H9 (cell line): ENCODE measurements around the gene IL1RAPL1. TPM values are rescaled to one million over a fixed set of nuclear protein-coding genes. Genes with fewer than 3 reads are reported as not detected.

Experiments
- DNase-seq: peaks from one replicate; pipeline ENCODE4 v3.0.0-alpha.2; 2017
- H2AFZ ChIP-seq: one replicate; pipeline ENCODE4 v1.6.1; 2013; ENCODE audit warnings: mild to moderate bottlenecking, low read length, control low read depth, moderate library complexity
- H2AK5ac ChIP-seq: 2 replicates; pipeline ENCODE4 v1.6.1; 2013; ENCODE audit warnings: low read length, control low read depth, mixed read lengths; ENCODE audit not compliant: insufficient read length
- H2BK120ac ChIP-seq: one replicate; pipeline ENCODE4 v1.6.1; 2013; ENCODE audit warnings: low read depth, mild to moderate bottlenecking, low read length, control low read depth, inconsistent platforms; ENCODE audit not compliant: poor library complexity, severe bottlenecking
- H2BK12ac ChIP-seq: 2 replicates; pipeline ENCODE4 v1.6.1; 2013; ENCODE audit warnings: low read length, control low read depth, mixed read lengths, low read depth; ENCODE audit not compliant: insufficient read length
- H2BK15ac ChIP-seq: 2 replicates; pipeline ENCODE4 v1.6.1; 2013; ENCODE audit warnings: low read depth, low read length, control low read depth
- H2BK20ac ChIP-seq: one replicate; pipeline ENCODE4 v1.6.1; 2013; ENCODE audit warnings: low read depth, mild to moderate bottlenecking, low read length, control low read depth, inconsistent platforms; ENCODE audit not compliant: poor library complexity, severe bottlenecking
- H2BK5ac ChIP-seq: 2 replicates; pipeline ENCODE4 v1.6.1; 2013; ENCODE audit warnings: low read length, control low read depth, mixed read lengths; ENCODE audit not compliant: insufficient read length
- H3K14ac ChIP-seq: 2 replicates; pipeline ENCODE4 v1.6.1; 2013; ENCODE audit warnings: low read length, control low read depth; ENCODE audit not compliant: insufficient read depth
- H3K18ac ChIP-seq: 2 replicates; pipeline ENCODE4 v1.6.1; 2013; ENCODE audit warnings: low read depth, mild to moderate bottlenecking, mixed read lengths, low read length, control low read depth; ENCODE audit not compliant: insufficient read length
- H3K23ac ChIP-seq: 2 replicates; pipeline ENCODE4 v1.6.1; 2013; ENCODE audit warnings: low read length, control low read depth, mixed read lengths, low read depth; ENCODE audit not compliant: insufficient read length
- H3K23me2 ChIP-seq: 2 replicates; pipeline ENCODE4 v1.6.1; 2013; ENCODE audit warnings: low read depth, mild to moderate bottlenecking, mixed read lengths, low read length, control low read depth; ENCODE audit not compliant: insufficient read length, poor library complexity, severe bottlenecking
- H3K27ac ChIP-seq: 2 replicates; pipeline ENCODE4 v1.5.1; 2013; ENCODE audit warnings: low read length, control low read depth, mixed read lengths, low read depth; ENCODE audit not compliant: insufficient read length
- H3K27me3 ChIP-seq: 2 replicates; pipeline ENCODE4 v1.6.1; 2013; ENCODE audit warnings: low read length, control low read depth, inconsistent platforms; ENCODE audit not compliant: insufficient read depth
- H3K4ac ChIP-seq: 2 replicates; pipeline ENCODE4 v1.6.1; 2013; ENCODE audit warnings: low read depth, mild to moderate bottlenecking, control low read depth, inconsistent platforms, low read length, moderate library complexity
- H3K4me1 ChIP-seq: 2 replicates; pipeline ENCODE4 v1.6.1; 2013; ENCODE audit warnings: low read length, control low read depth, inconsistent platforms; ENCODE audit not compliant: insufficient read depth
- H3K4me2 ChIP-seq: 2 replicates; pipeline ENCODE4 v1.6.1; 2013; ENCODE audit warnings: low read length, control low read depth, mixed read lengths; ENCODE audit not compliant: insufficient read length, insufficient read depth
- H3K56ac ChIP-seq: 2 replicates; pipeline ENCODE4 v1.6.1; 2013; ENCODE audit warnings: low read depth, mild to moderate bottlenecking, mixed read lengths, low read length, control low read depth; ENCODE audit not compliant: insufficient read length
- H3K79me1 ChIP-seq: 2 replicates; pipeline ENCODE4 v1.6.1; 2013; ENCODE audit warnings: low read depth, mild to moderate bottlenecking, moderate library complexity, low read length, control low read depth, inconsistent platforms; ENCODE audit not compliant: insufficient read depth, poor library complexity, severe bottlenecking
- H3K79me2 ChIP-seq: 2 replicates; pipeline ENCODE4 v1.6.1; 2013; ENCODE audit warnings: low read length, control low read depth, inconsistent platforms; ENCODE audit not compliant: insufficient read depth
- H3K9ac ChIP-seq: 2 replicates; pipeline ENCODE4 v1.6.1; 2013; ENCODE audit warnings: low read length, control low read depth, mixed read lengths; ENCODE audit not compliant: insufficient read length; ENCODE audit errors: extremely low read depth
- H3K9me3 ChIP-seq: one replicate; pipeline ENCODE4 v1.6.1; 2013; ENCODE audit warnings: low read depth, low read length, inconsistent platforms; ENCODE audit not compliant: control insufficient read depth
- H3T11ph ChIP-seq: one replicate; pipeline ENCODE4 v1.6.1; 2013; ENCODE audit warnings: mild to moderate bottlenecking, low read length, control low read depth, inconsistent platforms
- H4K20me1 ChIP-seq: one replicate; pipeline ENCODE4 v1.6.1; 2013; ENCODE audit not compliant: control insufficient read depth, insufficient read length, insufficient read depth
- H4K5ac ChIP-seq: 2 replicates; pipeline ENCODE4 v1.6.1; 2013; ENCODE audit warnings: low read depth, mild to moderate bottlenecking, mixed read lengths, low read length, control low read depth; ENCODE audit not compliant: insufficient read length
- H4K8ac ChIP-seq: replicated peaks from 2 replicates; pipeline ENCODE4 v1.6.1; 2013; ENCODE audit warnings: low read length, control low read depth, mixed read lengths, low read depth; ENCODE audit not compliant: insufficient read length
- H4K91ac ChIP-seq: 2 replicates; pipeline ENCODE4 v1.6.1; 2013; ENCODE audit warnings: low read depth, mild to moderate bottlenecking, moderate library complexity, mixed read lengths, low read length, control low read depth; ENCODE audit not compliant: insufficient read length
- H3K27ac Mint-ChIP-seq, 3 experiments: 2 replicates in 2 of 3; 3 replicates in 1 of 3; pipeline ENCODE4 v1.8.0; 2020 to 2021; ENCODE audit warnings: mixed read lengths in 3 of 3, mild to moderate bottlenecking in 1 of 3, moderate library complexity in 1 of 3
- H3K27me3 Mint-ChIP-seq: 2 replicates; pipeline ENCODE4 v1.8.0; 2021; ENCODE audit warnings: low read depth, mild to moderate bottlenecking, moderate library complexity, mixed read lengths
- H3K36me3 Mint-ChIP-seq, 3 experiments: 2 replicates in 2 of 3; 3 replicates in 1 of 3; pipeline ENCODE4 v1.8.0; 2020 to 2021; ENCODE audit warnings: low read depth in 3 of 3, mixed read lengths in 3 of 3; ENCODE audit not compliant: insufficient read depth in 1 of 3
- H3K4me1 Mint-ChIP-seq, 2 experiments: 2 replicates each; pipeline ENCODE4 v1.8.0; 2020; ENCODE audit warnings: mixed read lengths in 2 of 2
- H3K4me3 Mint-ChIP-seq, 2 experiments: 2 replicates in 1 of 2; 3 replicates in 1 of 2; pipeline ENCODE4 v1.8.0; 2020 to 2021; ENCODE audit warnings: mild to moderate bottlenecking in 2 of 2, mixed read lengths in 2 of 2, moderate library complexity in 1 of 2
- H3K9me3 Mint-ChIP-seq, 2 experiments: 2 replicates in 1 of 2; 3 replicates in 1 of 2; pipeline ENCODE4 v1.8.0; 2020; ENCODE audit warnings: mild to moderate bottlenecking in 2 of 2, mixed read lengths in 2 of 2, moderate library complexity in 1 of 2
- WGBS: extraction: QIAGEN DNeasy Blood & Tissue Kit; methylation state at CpG from one replicate; pipeline ENCODE4 v1.1.7; 2013; ENCODE audit warnings: missing lambda C conversion rate, low lambda C conversion rate, mixed read lengths; ENCODE audit not compliant: insufficient read length; ENCODE audit errors: extremely low coverage; 5-methylcytosine and 5-hydroxymethylcytosine counted together
- total RNA-seq: library from RNA; stranded (reverse); gene quantifications from 2 replicates; pipeline ENCODE4 v1.2.1, GENCODE V29; 2021
- TF ChIP-seq, protein P1 (sequence below): fragments of 200-600 bp; sonication (generic); conservative IDR thresholded peaks from 3 replicates; pipeline ENCODE4 v1.8.0; 2021; ENCODE audit warnings: antibody characterized with exemption, mild to moderate bottlenecking

IL1RAPL1 gene
- total RNA-seq, 1 experiment from 2014 or later = 0.31 TPM

GRCh38 chrX:28585767-28586166, 1.5 kb upstream of the IL1RAPL1 start:
- no peaks in the 10 kb centered on the region for H3K36me3 Mint-ChIP-seq
- no peak overlapping the region for H3K4me3 Mint-ChIP-seq
- Histone ChIP-seq H2BK15ac (no peak overlapping the region), H3K23ac (no peak overlapping the region), H2AK5ac (no peak overlapping the region), H3K4me1 (peaks cover 3% of the 10 kb centered on the region; the same call in 1 of the 2 replicates), H3K4ac (no peak overlapping the region), H3K4me2 (peak overlapping the region; percentile 99), H3T11ph (no peak overlapping the region), H2AFZ (no peak overlapping the region), H3K56ac (no peak overlapping the region), H3K9me3 (no peaks in the 10 kb centered on the region), H2BK5ac (no peak overlapping the region), H2BK20ac (no peak overlapping the region), H3K79me1 (no peaks in the 10 kb centered on the region), H3K27me3 (no peaks in the 10 kb centered on the region), H3K23me2 (peaks cover 9% of the 10 kb centered on the region), H3K14ac (no peak overlapping the region), H3K27ac (no peak overlapping the region), H4K5ac (no peak overlapping the region), H2BK120ac (no peak overlapping the region), H4K91ac (no peak overlapping the region), H4K8ac (no peak overlapping the region), H2BK12ac (no peak overlapping the region), H4K20me1 (no peaks in the 10 kb centered on the region), H3K18ac (no peak overlapping the region), H3K9ac (peak overlapping the region; percentile 13), H3K79me2 (no peaks in the 10 kb centered on the region)
- H3K9me3 Mint-ChIP-seq = peaks cover 0 to 31% of the 10 kb centered on the region in 2 experiments; a peak in 4 of 5 replicates
- WGBS = no CpG with 5 or more reads among the region's 10 CpGs
- peaks cover 1% of the 10 kb centered on the region; the same call in 1 of the 2 replicates for H3K27me3 Mint-ChIP-seq
- H3K4me1 Mint-ChIP-seq = peaks cover 28 to 43% of the 10 kb centered on the region in 2 experiments
- TF ChIP-seq, protein P1, sequence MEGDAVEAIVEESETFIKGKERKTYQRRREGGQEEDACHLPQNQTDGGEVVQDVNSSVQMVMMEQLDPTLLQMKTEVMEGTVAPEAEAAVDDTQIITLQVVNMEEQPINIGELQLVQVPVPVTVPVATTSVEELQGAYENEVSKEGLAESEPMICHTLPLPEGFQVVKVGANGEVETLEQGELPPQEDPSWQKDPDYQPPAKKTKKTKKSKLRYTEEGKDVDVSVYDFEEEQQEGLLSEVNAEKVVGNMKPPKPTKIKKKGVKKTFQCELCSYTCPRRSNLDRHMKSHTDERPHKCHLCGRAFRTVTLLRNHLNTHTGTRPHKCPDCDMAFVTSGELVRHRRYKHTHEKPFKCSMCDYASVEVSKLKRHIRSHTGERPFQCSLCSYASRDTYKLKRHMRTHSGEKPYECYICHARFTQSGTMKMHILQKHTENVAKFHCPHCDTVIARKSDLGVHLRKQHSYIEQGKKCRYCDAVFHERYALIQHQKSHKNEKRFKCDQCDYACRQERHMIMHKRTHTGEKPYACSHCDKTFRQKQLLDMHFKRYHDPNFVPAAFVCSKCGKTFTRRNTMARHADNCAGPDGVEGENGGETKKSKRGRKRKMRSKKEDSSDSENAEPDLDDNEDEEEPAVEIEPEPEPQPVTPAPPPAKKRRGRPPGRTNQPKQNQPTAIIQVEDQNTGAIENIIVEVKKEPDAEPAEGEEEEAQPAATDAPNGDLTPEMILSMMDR = no peak
- no peak for DNase-seq
- H3K27ac Mint-ChIP-seq = peak overlapping the region in 1 of 3 experiments; percentile 29; a peak in 1 of 7 replicates
